CD14-positive monocyte (primary cell): ENCODE results near the gene ENDOG. TPM values are rescaled to one million over a fixed set of nuclear protein-coding genes. Genes with fewer than 3 reads are reported as not detected.

Experiments used
- DNase-seq, 3 donors: peaks; one replicate each; pipeline ENCODE4 v3.0.0-alpha.2; 2011 to 2022
- H2AFZ ChIP-seq: 2 replicates; pipeline ENCODE4 v1.6.0; 2012; ENCODE audit warnings: mild to moderate bottlenecking, low read depth, low read length, inconsistent platforms; ENCODE audit not compliant: insufficient read depth, poor library complexity, severe bottlenecking
- H3K27ac ChIP-seq, 2 donors: 1 replicate in 1 of 2; 2 replicates in 1 of 2; pipeline ENCODE4 v1.5.1; 2012 to 2013; ENCODE audit warnings: low read length in 2 of 2, control low read depth in 1 of 2, inconsistent platforms in 1 of 2, low read depth in 1 of 2, mild to moderate bottlenecking in 1 of 2
- H3K27me3 ChIP-seq, 2 donors: one replicate each; pipeline versions ENCODE4 v1.6.0 to v1.6.1; 2011 to 2013; ENCODE audit warnings: low read length in 2 of 2; ENCODE audit not compliant: control insufficient read depth in 2 of 2, insufficient read depth in 2 of 2
- H3K36me3 ChIP-seq, 2 donors: replicated peaks in 1 of 2; 1 replicate in 1 of 2; 2 replicates in 1 of 2; pipeline versions ENCODE4 v1.5.1 to v1.6.1; 2012 to 2013; ENCODE audit warnings: low read length in 2 of 2, control low read depth in 1 of 2, inconsistent platforms in 1 of 2, mild to moderate bottlenecking in 1 of 2; ENCODE audit not compliant: insufficient read depth in 2 of 2, control insufficient read depth in 1 of 2
- H3K4me1 ChIP-seq, 2 donors: 1 replicate in 1 of 2; 2 replicates in 1 of 2; pipeline versions ENCODE4 v1.5.1 to v1.6.1; 2012 to 2013; ENCODE audit warnings: low read length in 2 of 2, control low read depth in 1 of 2, inconsistent platforms in 1 of 2, mild to moderate bottlenecking in 1 of 2, moderate library complexity in 1 of 2; ENCODE audit not compliant: insufficient read depth in 2 of 2, control insufficient read depth in 1 of 2
- H3K4me2 ChIP-seq: replicated peaks from 2 replicates; pipeline ENCODE3; 2012; ENCODE audit warnings: low read length, moderate library complexity, mild to moderate bottlenecking; ENCODE audit not compliant: poor library complexity, severe bottlenecking; ENCODE audit errors: extremely low read depth
- H3K4me3 ChIP-seq, 3 experiments: fragments of 200-600 bp in 1 of 3; sonication (generic) in 1 of 3; replicated peaks in 1 of 3; 1 replicate in 2 of 3; 2 replicates in 1 of 3; pipeline ENCODE4 v1.5.1; 2011 to 2013; ENCODE audit warnings: low read length in 3 of 3, mild to moderate bottlenecking in 3 of 3, control low read depth in 2 of 3, low read depth in 2 of 3, inconsistent platforms in 1 of 3, moderate library complexity in 1 of 3
- H3K79me2 ChIP-seq: 2 replicates; pipeline ENCODE4 v1.6.0; 2012; ENCODE audit warnings: mild to moderate bottlenecking, control low read depth, inconsistent platforms, low read length, moderate library complexity; ENCODE audit not compliant: insufficient read depth
- H3K9ac ChIP-seq: 2 replicates; pipeline ENCODE4 v1.6.0; 2017; ENCODE audit warnings: low read length, mild to moderate bottlenecking; ENCODE audit not compliant: insufficient read depth, poor library complexity, severe bottlenecking
- H3K9me3 ChIP-seq, 2 donors: replicated peaks in 1 of 2; 1 replicate in 1 of 2; 2 replicates in 1 of 2; pipeline versions ENCODE4 v1.5.1 to v1.6.1; 2012 to 2013; ENCODE audit warnings: low read length in 2 of 2, control low read depth in 1 of 2; ENCODE audit not compliant: control insufficient read depth in 1 of 2, insufficient read depth in 1 of 2
- H4K20me1 ChIP-seq: 2 replicates; pipeline ENCODE4 v1.6.0; 2012; ENCODE audit warnings: mild to moderate bottlenecking, low read length, control low read depth, moderate library complexity; ENCODE audit not compliant: insufficient read depth
- H3K27ac Mint-ChIP-seq, 7 donors: one replicate each; pipeline ENCODE4 v1.8.0; 2020; ENCODE audit warnings: mild to moderate bottlenecking in 7 of 7, mixed read lengths in 7 of 7, moderate library complexity in 6 of 7, inconsistent platforms in 2 of 7
- H3K27me3 Mint-ChIP-seq, 3 donors: one replicate each; pipeline ENCODE4 v1.8.0; 2021 to 2022; ENCODE audit warnings: low read depth in 3 of 3, mild to moderate bottlenecking in 3 of 3, mixed read lengths in 3 of 3, moderate library complexity in 3 of 3, inconsistent platforms in 1 of 3
- H3K36me3 Mint-ChIP-seq, 2 donors: one replicate each; pipeline ENCODE4 v1.8.0; 2020; ENCODE audit warnings: mixed read lengths in 2 of 2, inconsistent platforms in 1 of 2, mild to moderate bottlenecking in 1 of 2
- H3K4me1 Mint-ChIP-seq: one replicate; pipeline ENCODE4 v1.8.0; 2020; ENCODE audit warnings: mild to moderate bottlenecking, mixed read lengths
- H3K4me3 Mint-ChIP-seq, 2 donors: one replicate each; pipeline ENCODE4 v1.8.0; 2020; ENCODE audit warnings: mild to moderate bottlenecking in 2 of 2, mixed read lengths in 2 of 2, moderate library complexity in 1 of 2
- H3K9me3 Mint-ChIP-seq, 7 donors: one replicate each; pipeline ENCODE4 v1.8.0; 2020 to 2022; ENCODE audit warnings: mixed read lengths in 7 of 7, mild to moderate bottlenecking in 6 of 7, moderate library complexity in 6 of 7, inconsistent platforms in 2 of 7
- CTCF ChIP-seq: fragments of 200-600 bp; IDR thresholded peaks from one replicate; pipeline ENCODE4 v1.8.0; 2022; ENCODE audit warnings: antibody characterized with exemption, mild to moderate bottlenecking
- WGBS: methylation state at CpG from one replicate; pipeline ENCODE4 v1.1.5; 2013; ENCODE audit warnings: missing lambda C conversion rate; ENCODE audit not compliant: insufficient coverage; 5-methylcytosine and 5-hydroxymethylcytosine counted together
- intact Hi-C, 2 donors: fragments of 100-400 bp; cut with micrococcal nuclease; formaldehyde crosslinking; loops; one replicate each; pipeline versions ENCODE4 v1.15.0 to v1.15.1; 2023
- polyA plus RNA-seq, 3 donors: library from polyadenylated mRNA; depleted of rRNA in 1 of 3; unstranded in 2 of 3; stranded (reverse) in 1 of 3; fragments of 300-500 nt in 2 of 3; fragments of >200 nt in 1 of 3; fragmentation: Illumina TruSeq in 2 of 3; gene quantifications; 1 replicate in 2 of 3; 2 replicates in 1 of 3; pipeline ENCODE4 v1.2.3, GENCODE V29; 2012 to 2021

Gene ENDOG
- polyA plus RNA-seq, 3 donors, result 7.2 to 24.6 (median 13.0) TPM

GRCh38 chr9:128787659-128788058, 30.6 kb upstream of the ENDOG start:
- Mint-ChIP-seq H3K27ac (peak overlapping the region; percentile 72 to 87 (median 77)), H3K4me1 (peaks cover 29% of the 10 kb centered on the region), H3K4me3 (peak overlapping the region; percentile 85 to 89), H3K36me3 (peaks cover 26 to 29% of the 10 kb centered on the region in 2 donors), H3K9me3 (peaks cover 0 to 2% (median 0%) of the 10 kb centered on the region in 7 donors), H3K27me3 (no peaks in the 10 kb centered on the region)
- peak overlapping the region; percentile 19 to 85 for H3K27ac ChIP-seq
- H3K9me3 ChIP-seq, result no peaks in the 10 kb centered on the region
- no peaks in the 10 kb centered on the region for H4K20me1 ChIP-seq
- H3K36me3 ChIP-seq, result peaks cover 22 to 33% of the 10 kb centered on the region in 2 donors
- peak overlapping the region; percentile 88 for H3K4me2 ChIP-seq
- intact Hi-C loops, result loop anchor here (1.0 to 2.0 kb wide), 2 partner anchors 15 kb away; no protein-coding TSS in a partner anchor
- H3K27me3 ChIP-seq, result no peaks in the 10 kb centered on the region
- no peak for TF ChIP-seq CTCF
- H3K4me3 ChIP-seq, result peak overlapping the region; percentile 89 to 96 (median 92)
- peaks cover 28 to 34% of the 10 kb centered on the region in 2 donors for H3K4me1 ChIP-seq
- H2AFZ ChIP-seq, result peak overlapping the region; percentile 92
- DNase-seq, result no peak
- WGBS, result no CpG with 5 or more reads among the region's 7 CpGs
- peak overlapping the region; percentile 88 for H3K9ac ChIP-seq
- peaks cover 24% of the 10 kb centered on the region for H3K79me2 ChIP-seq

- Histone ChIP-seq H3K9ac (no peak overlapping the region), H3K36me3 (peaks cover 30 to 40% of the 10 kb centered on the region in 2 donors), H3K4me2 (peak overlapping the region; percentile 88), H3K27ac (peak overlapping the region in 1 of 2 donors; percentile 85), H3K4me3 (peak overlapping the region in 1 of 3 experiments; percentile 89), H3K4me1 (peaks cover 23 to 27% of the 10 kb centered on the region in 2 donors), H3K27me3 (no peaks in the 10 kb centered on the region), H2AFZ (no peak overlapping the region), H3K79me2 (peaks cover 24% of the 10 kb centered on the region), H4K20me1 (no peaks in the 10 kb centered on the region), H3K9me3 (no peaks in the 10 kb centered on the region)
- TF ChIP-seq CTCF, result no peak
- Mint-ChIP-seq H3K9me3 (peaks cover 0 to 2% (median 0%) of the 10 kb centered on the region in 7 donors), H3K4me1 (peaks cover 23% of the 10 kb centered on the region), H3K27me3 (no peaks in the 10 kb centered on the region), H3K36me3 (peaks cover 34 to 37% of the 10 kb centered on the region in 2 donors), H3K4me3 (no peak overlapping the region), H3K27ac (peak overlapping the region in 3 of 7 donors; percentile 63 to 76 (median 72))
- no CpG with 5 or more reads among the region's 1 CpG for WGBS
- intact Hi-C loops, result no loop called here
- no peak for DNase-seq
These were observed 29.9 kb upstream of the ENDOG start for GRCh38 chr9:128788445-128788844.
